Measurements from ENCODE around the gene DNAH17. TPM values are rescaled to one million over a fixed set of nuclear protein-coding genes. Genes with fewer than 3 reads are reported as not detected.

The DNAH17 gene
- total RNA-seq, 1 experiment from 2014 or later: 0.13 TPM

DNA sequence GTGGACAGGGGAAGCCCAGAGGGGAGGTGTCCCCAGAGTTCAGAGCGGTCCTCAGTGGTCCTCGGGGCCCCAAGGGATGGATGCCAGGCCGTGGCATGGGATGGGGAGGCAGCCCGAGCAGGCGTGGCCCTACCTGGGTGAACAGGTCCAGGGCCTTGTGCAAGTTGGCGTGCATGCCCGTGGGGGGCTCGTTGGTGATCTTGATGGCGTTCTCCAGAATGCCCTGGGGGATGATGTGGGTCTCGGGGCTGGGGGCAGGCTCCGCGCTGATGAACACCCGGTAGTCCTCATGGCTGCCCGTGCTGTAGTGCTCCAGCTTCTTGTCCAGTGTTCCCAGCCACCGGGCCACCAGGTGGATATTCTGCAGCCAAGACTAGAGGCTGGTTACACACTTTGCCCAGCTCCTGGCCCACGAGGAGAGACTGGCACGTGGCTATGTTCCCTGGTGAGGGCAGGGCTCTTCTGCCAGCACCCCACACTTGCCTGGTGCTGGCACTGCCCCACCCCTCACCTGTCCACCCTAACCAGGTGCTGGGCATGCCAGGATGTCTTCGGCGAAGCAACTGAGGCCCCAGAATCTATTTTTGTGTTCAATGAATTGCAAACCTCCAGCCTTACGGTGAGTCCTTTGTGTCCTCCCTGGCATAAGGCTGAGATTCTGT, 139.6 kb downstream of the DNAH17 start:
- H2AK5ac ChIP-seq (ENCODE audit: insufficient read length, low read length): no peak overlapping the region
- no peak overlapping the region for H4K5ac ChIP-seq (ENCODE audit: insufficient read length, low read depth, low read length)
- no peaks in the 10 kb centered on the region for H3K79me2 ChIP-seq (ENCODE audit: insufficient read depth, low read length)
- peaks cover 7% of the 10 kb centered on the region for H3K27me3 Mint-ChIP-seq (ENCODE audit: low read depth)
- no peak overlapping the region; the same call in 1 of the 2 replicates for H3K14ac ChIP-seq (ENCODE audit: insufficient read depth, low read length)
- H4K91ac ChIP-seq (ENCODE audit: insufficient read length, low read depth, low read length): no peak overlapping the region
- peaks cover 0 to 6% (median 0%) of the 10 kb centered on the region in 3 experiments; a peak in 2 of 7 replicates for H3K36me3 Mint-ChIP-seq (ENCODE audit: insufficient read depth in 1 of 3, low read depth in 3 of 3)
- H3K4me3 Mint-ChIP-seq: no peak overlapping the region; a peak in 1 of 5 replicates
- H3K79me1 ChIP-seq (ENCODE audit: insufficient read depth, low read depth, low read length, poor library complexity, severe bottlenecking): no peaks in the 10 kb centered on the region
- H2AFZ ChIP-seq (ENCODE audit: low read length): no peak overlapping the region
- H3K27ac Mint-ChIP-seq: peak overlapping the region in 1 of 3 experiments; percentile 68; a peak in 1 of 7 replicates
- no peak for DNase-seq
- peaks cover 8 to 23% of the 10 kb centered on the region in 2 experiments for H3K4me1 Mint-ChIP-seq
- no peak overlapping the region for H2BK5ac ChIP-seq (ENCODE audit: insufficient read length, low read length)
- no peaks in the 10 kb centered on the region; the same call in 1 of the 2 replicates for H3K4me1 ChIP-seq (ENCODE audit: insufficient read depth, low read length)
- H3T11ph ChIP-seq (ENCODE audit: low read length): no peak overlapping the region
- no peaks in the 10 kb centered on the region for H3K27me3 ChIP-seq (ENCODE audit: insufficient read depth, low read length)
- peaks cover 10 to 13% of the 10 kb centered on the region in 2 experiments; a peak in 4 of 5 replicates for H3K9me3 Mint-ChIP-seq
- no peak overlapping the region for H3K9ac ChIP-seq (ENCODE audit: extremely low read depth, insufficient read length, low read length)
- no peaks in the 10 kb centered on the region for H4K20me1 ChIP-seq (ENCODE audit: control insufficient read depth, insufficient read depth, insufficient read length)
- no peaks in the 10 kb centered on the region for H3K9me3 ChIP-seq (ENCODE audit: control insufficient read depth, low read depth, low read length)
- no peak overlapping the region for H2BK15ac ChIP-seq (ENCODE audit: low read depth, low read length)
- H3K4ac ChIP-seq (ENCODE audit: low read depth, low read length): no peak overlapping the region
- H4K8ac ChIP-seq (replicated peaks; ENCODE audit: insufficient read length, low read depth, low read length): no peak overlapping the region
- no peaks in the 10 kb centered on the region for H3K23me2 ChIP-seq (ENCODE audit: insufficient read length, low read depth, low read length, poor library complexity, severe bottlenecking)
- no peak overlapping the region for H2BK12ac ChIP-seq (ENCODE audit: insufficient read length, low read depth, low read length)
- H2BK120ac ChIP-seq (ENCODE audit: low read depth, low read length, poor library complexity, severe bottlenecking): no peak overlapping the region
- TF ChIP-seq, protein P1, sequence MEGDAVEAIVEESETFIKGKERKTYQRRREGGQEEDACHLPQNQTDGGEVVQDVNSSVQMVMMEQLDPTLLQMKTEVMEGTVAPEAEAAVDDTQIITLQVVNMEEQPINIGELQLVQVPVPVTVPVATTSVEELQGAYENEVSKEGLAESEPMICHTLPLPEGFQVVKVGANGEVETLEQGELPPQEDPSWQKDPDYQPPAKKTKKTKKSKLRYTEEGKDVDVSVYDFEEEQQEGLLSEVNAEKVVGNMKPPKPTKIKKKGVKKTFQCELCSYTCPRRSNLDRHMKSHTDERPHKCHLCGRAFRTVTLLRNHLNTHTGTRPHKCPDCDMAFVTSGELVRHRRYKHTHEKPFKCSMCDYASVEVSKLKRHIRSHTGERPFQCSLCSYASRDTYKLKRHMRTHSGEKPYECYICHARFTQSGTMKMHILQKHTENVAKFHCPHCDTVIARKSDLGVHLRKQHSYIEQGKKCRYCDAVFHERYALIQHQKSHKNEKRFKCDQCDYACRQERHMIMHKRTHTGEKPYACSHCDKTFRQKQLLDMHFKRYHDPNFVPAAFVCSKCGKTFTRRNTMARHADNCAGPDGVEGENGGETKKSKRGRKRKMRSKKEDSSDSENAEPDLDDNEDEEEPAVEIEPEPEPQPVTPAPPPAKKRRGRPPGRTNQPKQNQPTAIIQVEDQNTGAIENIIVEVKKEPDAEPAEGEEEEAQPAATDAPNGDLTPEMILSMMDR (conservative IDR thresholded peaks at IDR 0.05): no peak
- no peak overlapping the region for H3K56ac ChIP-seq (ENCODE audit: insufficient read length, low read depth, low read length)
- no CpG with 5 or more reads among the region's 20 CpGs for WGBS (ENCODE audit: extremely low coverage, insufficient read length, low lambda C conversion rate)
- H2BK20ac ChIP-seq (ENCODE audit: low read depth, low read length, poor library complexity, severe bottlenecking): no peak overlapping the region
- H3K4me2 ChIP-seq (ENCODE audit: insufficient read depth, insufficient read length, low read length): no peak overlapping the region
- no peak overlapping the region for H3K27ac ChIP-seq (ENCODE audit: insufficient read length, low read depth, low read length)
- no peak overlapping the region for H3K18ac ChIP-seq (ENCODE audit: insufficient read length, low read depth, low read length)
- no peak overlapping the region for H3K23ac ChIP-seq (ENCODE audit: insufficient read length, low read depth, low read length)

All from H9 (cell line).